Activated B cell treated with CpG ODN at 0.5 μM for 24 hours (primary cell): Measurements from ENCODE around the gene ARMH3. TPM values are rescaled to one million over a fixed set of nuclear protein-coding genes. Genes with fewer than 3 reads are reported as not detected.

Experiments
- ATAC-seq: fragments of 200-7000 bp; cut with Tn5 transposase; one replicate; pipeline ENCODE4 v1.10.0; 2021; ENCODE audit warnings: low read depth, mild to moderate bottlenecking, moderate library complexity
- CTCF ChIA-PET: fragments of 350-600 bp; sonication (Branson Sonifier 250); formaldehyde crosslinking; loops from one replicate; lab custom pipeline; 2021; ENCODE audit warnings: antibody characterized with exemption; lab: Charles Lee
- POLR2A ChIA-PET: fragments of 350-600 bp; sonication (Branson Sonifier 250); formaldehyde crosslinking; loops from one replicate; lab custom pipeline; 2021; ENCODE audit warnings: antibody characterized with exemption; lab: Charles Lee
- DNase-seq: peaks from one replicate; pipeline ENCODE4 v3.0.0; 2022
- H3K27ac Mint-ChIP-seq: one replicate; pipeline ENCODE4 v1.8.0; 2020; ENCODE audit warnings: mixed read lengths
- H3K27me3 Mint-ChIP-seq: one replicate; pipeline ENCODE4 v1.8.0; 2021; ENCODE audit warnings: mixed read lengths
- H3K36me3 Mint-ChIP-seq: one replicate; pipeline ENCODE4 v1.8.0; 2021; ENCODE audit warnings: low read depth, mixed read lengths
- H3K4me1 Mint-ChIP-seq: one replicate; pipeline ENCODE4 v1.8.0; 2021; ENCODE audit warnings: mixed read lengths
- H3K4me3 Mint-ChIP-seq: one replicate; pipeline ENCODE4 v1.8.0; 2020; ENCODE audit warnings: mild to moderate bottlenecking, mixed read lengths
- H3K9me3 Mint-ChIP-seq: one replicate; pipeline ENCODE4 v1.8.0; 2020; ENCODE audit warnings: mixed read lengths
- intact Hi-C: fragments of 100-400 bp; cut with micrococcal nuclease; formaldehyde crosslinking; loops from one replicate; pipeline ENCODE4 v1.15.1; 2024
- total RNA-seq: library from RNA; stranded (reverse); gene quantifications from 2 replicates; pipeline ENCODE4 v1.2.3, GENCODE V29; 2022
- TF ChIP-seq, protein P1 (sequence below): fragments of 200-600 bp; IDR thresholded peaks from one replicate; pipeline ENCODE4 v1.8.0; 2022; ENCODE audit warnings: antibody characterized with exemption, mild to moderate bottlenecking

ARMH3 gene
- total RNA-seq, 1 donor from 2014 or later: 35.4 TPM

- DNase-seq (no peak), ATAC-seq (no peak)
- TF ChIP-seq, protein P1, sequence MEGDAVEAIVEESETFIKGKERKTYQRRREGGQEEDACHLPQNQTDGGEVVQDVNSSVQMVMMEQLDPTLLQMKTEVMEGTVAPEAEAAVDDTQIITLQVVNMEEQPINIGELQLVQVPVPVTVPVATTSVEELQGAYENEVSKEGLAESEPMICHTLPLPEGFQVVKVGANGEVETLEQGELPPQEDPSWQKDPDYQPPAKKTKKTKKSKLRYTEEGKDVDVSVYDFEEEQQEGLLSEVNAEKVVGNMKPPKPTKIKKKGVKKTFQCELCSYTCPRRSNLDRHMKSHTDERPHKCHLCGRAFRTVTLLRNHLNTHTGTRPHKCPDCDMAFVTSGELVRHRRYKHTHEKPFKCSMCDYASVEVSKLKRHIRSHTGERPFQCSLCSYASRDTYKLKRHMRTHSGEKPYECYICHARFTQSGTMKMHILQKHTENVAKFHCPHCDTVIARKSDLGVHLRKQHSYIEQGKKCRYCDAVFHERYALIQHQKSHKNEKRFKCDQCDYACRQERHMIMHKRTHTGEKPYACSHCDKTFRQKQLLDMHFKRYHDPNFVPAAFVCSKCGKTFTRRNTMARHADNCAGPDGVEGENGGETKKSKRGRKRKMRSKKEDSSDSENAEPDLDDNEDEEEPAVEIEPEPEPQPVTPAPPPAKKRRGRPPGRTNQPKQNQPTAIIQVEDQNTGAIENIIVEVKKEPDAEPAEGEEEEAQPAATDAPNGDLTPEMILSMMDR: no peak
- Mint-ChIP-seq H3K27ac (no peak overlapping the region), H3K9me3 (no peaks in the 10 kb centered on the region), H3K27me3 (no peaks in the 10 kb centered on the region), H3K4me3 (no peak overlapping the region), H3K36me3 (peaks cover 27% of the 10 kb centered on the region), H3K4me1 (peaks cover 13% of the 10 kb centered on the region)
- POLR2A ChIA-PET: no interaction called here
- intact Hi-C loops: no loop called here
- CTCF ChIA-PET: interaction anchor here (0.7 to 14.6 kb wide), 4 partner anchors 9 to 128 kb away, joined by 4 to 338 read pairs (median 5); no protein-coding TSS in a partner anchor
These were observed 174.8 kb downstream of the ARMH3 start for GRCh38 chr10:101881036-101881774.

DNA sequence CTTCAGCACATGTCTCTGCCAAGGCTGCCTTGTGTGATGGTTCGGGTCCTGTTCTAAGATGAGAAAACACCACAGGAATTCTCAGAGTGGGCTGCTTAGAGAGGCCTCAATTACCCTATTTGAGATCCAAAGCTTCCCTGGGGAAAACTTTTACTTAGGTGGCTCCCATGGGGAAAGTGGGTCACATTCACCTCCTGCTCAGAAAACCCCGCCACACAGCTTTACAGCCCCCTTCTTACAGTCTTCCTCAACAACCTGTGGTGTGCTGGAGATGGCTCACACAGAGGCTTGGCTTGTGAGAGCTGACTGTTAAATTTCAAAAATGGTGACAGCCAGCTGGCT, 175.8 kb downstream of the ARMH3 start:
- ChIA-PET POLR2A (interaction anchor here (0.6 kb wide), 1 partner anchor 258 kb away, joined by 4 read pairs; no protein-coding TSS in a partner anchor), CTCF (interaction anchor here (0.7 to 1.7 kb wide), 4 partner anchors 10 to 129 kb away, joined by 4 to 8 read pairs (median 5); no protein-coding TSS in a partner anchor)
- Mint-ChIP-seq H3K36me3 (peaks cover 23% of the 10 kb centered on the region), H3K27me3 (no peaks in the 10 kb centered on the region), H3K9me3 (no peaks in the 10 kb centered on the region), H3K27ac (no peak overlapping the region), H3K4me3 (no peak overlapping the region), H3K4me1 (peaks cover 21% of the 10 kb centered on the region)
- DNase-seq: no peak
- ATAC-seq: no peak
- intact Hi-C loops: no loop called here
- TF ChIP-seq, protein P1: no peak

DNA sequence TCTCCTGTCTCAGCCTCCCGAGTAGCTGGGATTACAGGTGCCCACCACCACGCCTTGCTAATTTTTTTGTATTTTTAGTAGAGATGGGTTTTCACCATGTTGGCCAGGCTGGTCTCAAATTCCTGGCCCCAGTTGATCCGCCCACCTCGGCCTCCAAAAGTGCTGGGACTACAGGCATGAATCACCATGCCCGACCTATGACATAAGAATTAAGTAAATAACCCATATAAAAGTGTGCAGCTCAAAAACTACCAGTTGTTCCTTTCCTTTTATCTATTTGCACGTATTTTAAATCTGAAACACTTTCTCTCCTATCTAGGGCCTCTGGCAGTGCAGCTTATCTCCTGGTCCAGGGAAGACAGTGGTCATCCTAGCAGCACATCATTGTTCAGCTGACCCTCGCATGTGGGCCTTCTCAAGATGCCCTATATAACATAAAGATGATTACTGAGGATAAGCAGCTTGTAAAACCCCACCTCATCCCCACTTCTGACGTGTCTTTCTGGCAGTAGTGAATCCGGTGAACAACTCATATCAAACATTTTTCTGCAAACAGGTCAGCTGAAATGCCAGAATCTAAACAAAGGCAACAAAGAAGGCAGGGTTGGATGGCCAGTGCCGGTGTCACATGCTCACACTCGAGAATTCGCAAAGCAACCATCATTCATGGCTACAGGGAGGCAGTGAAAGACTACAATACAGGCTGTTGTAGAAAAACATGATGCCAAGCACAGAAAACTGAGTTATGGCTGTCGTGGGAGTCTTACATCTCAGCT, 176.3 kb downstream of the ARMH3 start:
- H3K36me3 Mint-ChIP-seq: peaks cover 21% of the 10 kb centered on the region
- H3K4me1 Mint-ChIP-seq: peaks cover 27% of the 10 kb centered on the region
- intact Hi-C loops: no loop called here
- ATAC-seq: no peak
- TF ChIP-seq, protein P1: no peak
- no peak for DNase-seq
- ChIA-PET POLR2A (interaction anchor here (0.6 to 1.3 kb wide), 2 partner anchors 9 to 177 kb away, joined by 3 to 6 read pairs; partner anchors contain the start of gene ARMH3), CTCF (interaction anchor here (1.4 to 1.7 kb wide), 3 partner anchors 10 to 130 kb away, joined by 5 to 8 read pairs (median 5); no protein-coding TSS in a partner anchor)
- H3K27ac Mint-ChIP-seq: no peak overlapping the region
- no peaks in the 10 kb centered on the region for H3K27me3 Mint-ChIP-seq
- no peak overlapping the region for H3K4me3 Mint-ChIP-seq
- H3K9me3 Mint-ChIP-seq: no peaks in the 10 kb centered on the region

DNA sequence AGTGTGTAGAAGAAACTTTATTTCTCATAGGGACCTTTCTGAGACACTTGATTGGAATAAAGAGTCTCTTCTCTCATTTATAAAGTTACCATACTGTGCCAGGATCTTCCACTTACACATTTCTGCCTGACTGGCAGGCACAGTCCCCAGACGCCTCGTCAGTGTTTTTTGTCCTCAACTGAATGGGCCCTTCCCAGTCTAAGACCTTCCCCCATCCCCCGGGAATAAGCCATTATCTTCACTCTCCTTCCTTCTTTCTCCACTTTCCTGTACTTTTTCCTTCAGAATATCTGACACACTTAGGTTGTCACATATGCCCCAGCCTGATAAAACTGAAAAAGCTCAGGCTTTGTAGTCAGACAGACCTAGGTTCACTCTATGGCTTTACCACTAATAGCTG, 177.1 kb downstream of the ARMH3 start:
- no peaks in the 10 kb centered on the region for H3K27me3 Mint-ChIP-seq
- peaks cover 18% of the 10 kb centered on the region for H3K36me3 Mint-ChIP-seq
- H3K9me3 Mint-ChIP-seq: no peaks in the 10 kb centered on the region
- ChIA-PET POLR2A (interaction anchor here (1.3 kb wide), 1 partner anchor 9 kb away, joined by 6 read pairs; no protein-coding TSS in a partner anchor), CTCF (interaction anchor here (0.6 to 1.5 kb wide), 3 partner anchors 38 to 131 kb away, joined by 3 to 8 read pairs (median 3); no protein-coding TSS in a partner anchor)
- DNase-seq (no peak), ATAC-seq (no peak)
- intact Hi-C loops: no loop called here
- no peak overlapping the region for H3K27ac Mint-ChIP-seq
- TF ChIP-seq, protein P1: no peak
- H3K4me1 Mint-ChIP-seq: peaks cover 31% of the 10 kb centered on the region
- no peak overlapping the region for H3K4me3 Mint-ChIP-seq
